Measurements from ENCODE around the gene ZBTB49. TPM values are rescaled to one million over a fixed set of nuclear protein-coding genes. Genes with fewer than 3 reads are reported as not detected.

Gene ZBTB49
- total RNA-seq, 2 experiments from 2014 or later = 5.5 to 6.0 TPM

DNA sequence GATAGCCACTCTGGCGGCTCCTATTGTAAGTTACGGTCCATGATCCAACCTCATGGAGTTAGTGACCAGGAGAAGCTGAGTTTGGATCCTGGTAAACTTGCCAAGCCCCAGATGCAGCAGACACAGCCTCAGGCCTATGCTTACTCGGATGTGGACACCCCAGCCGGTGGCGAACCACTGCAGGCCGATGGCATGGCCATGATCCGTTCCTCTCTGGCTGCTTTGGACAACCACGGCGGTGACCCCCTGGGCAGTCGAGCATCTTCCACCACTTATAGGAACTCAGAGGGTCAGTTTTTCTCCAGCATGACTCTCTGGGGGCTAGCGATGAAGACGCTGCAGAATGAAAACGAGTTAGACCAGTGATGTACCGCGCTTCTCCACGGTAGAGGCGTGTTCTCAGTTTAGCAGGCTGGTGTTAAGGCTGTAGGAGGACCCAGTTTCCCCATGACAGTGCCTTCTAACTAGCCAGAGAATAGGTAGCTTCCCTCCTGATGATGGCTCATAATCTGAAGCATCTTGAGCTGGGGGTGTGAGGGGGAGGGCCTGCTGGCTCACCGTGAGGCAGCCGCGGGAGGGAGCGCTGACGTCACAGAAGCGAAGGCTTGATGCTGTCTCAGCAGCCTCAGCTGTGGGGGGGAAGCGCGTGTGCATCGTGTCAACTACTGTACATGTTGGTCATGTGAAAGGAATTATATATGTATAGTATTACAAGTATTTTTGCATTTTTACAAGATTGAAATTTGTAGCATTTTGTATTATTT, 31.1 kb downstream of the ZBTB49 start:
- ChIA-PET POLR2A (no interaction called here), CTCF (no interaction called here)

DNA sequence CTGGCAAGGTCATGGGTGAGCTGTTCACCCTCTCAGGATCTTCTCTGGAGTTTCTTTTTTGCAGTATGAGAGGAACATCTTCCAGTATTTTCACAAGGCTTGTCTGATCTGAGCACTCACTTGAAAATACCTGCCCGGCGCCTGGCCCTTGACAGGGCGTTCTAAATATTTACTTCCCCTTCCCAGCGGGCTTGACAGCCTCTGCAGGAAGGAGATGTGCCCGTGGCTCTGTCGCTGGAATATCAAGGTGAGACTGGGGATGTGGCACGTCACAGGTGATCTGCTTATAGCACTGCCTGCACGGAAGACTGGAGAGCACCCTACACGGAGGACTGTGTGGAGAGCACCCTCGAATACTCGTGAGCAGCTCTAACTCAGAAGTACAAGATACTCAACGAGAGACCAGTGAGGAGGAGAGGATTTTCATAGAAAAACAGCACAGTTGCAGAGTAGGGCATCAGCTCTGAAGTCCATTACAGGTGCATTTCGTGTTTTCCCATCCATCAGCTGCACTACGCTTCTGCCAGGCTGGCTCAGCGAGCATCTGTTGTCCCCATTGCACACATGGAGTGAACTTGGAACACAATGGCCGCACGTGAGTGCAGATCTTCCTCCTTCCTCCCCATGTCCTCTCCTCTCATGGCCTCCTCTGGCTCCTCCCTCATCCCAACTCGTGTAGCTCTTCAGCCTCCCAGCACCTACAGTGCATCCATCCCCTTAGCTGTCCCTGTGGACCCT, 32.1 kb downstream of the ZBTB49 start:
- ChIA-PET POLR2A (no interaction called here), CTCF (no interaction called here)

DNA sequence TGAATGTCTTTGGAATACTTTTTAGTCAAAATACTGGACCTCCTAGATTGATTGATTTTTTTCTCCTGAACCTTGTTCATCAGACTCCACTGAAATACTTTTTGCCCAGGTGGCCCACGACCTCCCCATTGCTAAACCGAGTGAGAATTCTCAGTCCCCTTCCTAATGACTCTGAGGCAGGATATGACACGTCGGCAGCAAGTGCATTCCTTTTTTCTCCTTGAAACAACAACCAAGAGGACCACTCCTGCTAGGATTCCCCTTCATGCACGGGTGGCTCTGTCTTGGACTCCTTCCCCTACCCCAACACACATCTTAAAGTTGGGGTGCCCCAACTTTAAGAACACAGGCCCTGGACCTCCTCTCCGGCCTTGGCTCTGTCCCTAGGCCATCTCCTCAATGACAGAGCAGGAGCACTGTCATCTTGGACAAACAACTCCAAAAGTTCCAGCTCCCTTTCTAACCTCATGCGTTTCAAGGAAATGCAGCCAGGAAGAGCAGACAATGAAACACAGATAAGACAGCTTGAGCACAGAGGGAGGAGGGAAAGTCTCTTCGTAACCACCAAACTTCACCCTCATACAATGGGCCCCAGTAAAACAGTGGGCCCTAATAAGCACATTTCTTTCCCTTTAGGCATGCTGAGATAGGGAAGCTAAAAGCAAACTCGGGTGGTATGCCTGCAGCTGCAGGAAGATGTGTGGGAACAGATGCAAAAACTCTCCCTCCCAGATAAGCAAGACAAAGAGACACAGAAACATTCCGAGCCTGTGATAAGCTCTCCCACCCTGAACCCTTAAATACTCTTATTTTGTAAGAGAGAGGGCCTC, 33.9 kb downstream of the ZBTB49 start:
- CTCF ChIA-PET = no interaction called here
- POLR2A ChIA-PET = no interaction called here

DNA sequence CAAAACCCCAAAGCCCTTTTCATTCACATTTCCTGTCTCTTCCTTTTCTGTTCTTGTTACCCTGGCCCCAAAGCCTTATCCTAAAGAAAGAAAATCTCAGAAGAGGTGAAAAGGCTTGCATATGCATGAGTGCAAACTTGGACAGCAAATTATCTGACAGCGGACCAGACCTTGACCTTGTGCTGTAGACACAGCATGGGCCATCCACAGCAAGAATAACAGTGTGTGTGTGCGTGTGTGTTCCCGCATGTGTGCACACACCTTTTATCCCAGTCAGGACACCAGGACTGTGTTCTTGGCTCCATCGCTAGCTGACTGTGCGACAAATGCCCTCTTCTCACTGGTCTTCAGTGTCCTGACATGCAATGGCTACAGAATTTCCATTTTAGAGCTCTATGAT, 35.3 kb downstream of the ZBTB49 start:
- CTCF ChIA-PET = no interaction called here
- POLR2A ChIA-PET = no interaction called here

DNA sequence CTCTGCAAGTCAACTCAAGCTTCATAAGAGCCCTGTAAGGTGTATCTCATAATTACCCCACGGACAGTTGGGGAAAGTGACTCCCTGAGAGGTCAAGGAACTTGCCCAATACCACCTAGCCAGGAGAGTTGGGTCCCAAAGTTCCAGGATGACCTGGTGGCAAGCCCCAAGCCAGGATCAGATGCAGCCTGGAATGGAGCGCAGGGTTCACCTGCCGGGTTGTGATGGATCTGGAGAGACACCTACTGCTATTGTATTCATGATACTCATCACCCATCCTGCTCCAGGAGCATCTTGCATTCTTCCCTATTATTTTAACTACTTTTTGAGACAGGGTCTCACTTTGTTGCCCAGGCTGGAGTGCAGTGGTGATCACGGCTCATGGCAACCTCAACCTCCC, 36.1 kb downstream of the ZBTB49 start:
- ChIA-PET CTCF (no interaction called here), POLR2A (no interaction called here)

DNA sequence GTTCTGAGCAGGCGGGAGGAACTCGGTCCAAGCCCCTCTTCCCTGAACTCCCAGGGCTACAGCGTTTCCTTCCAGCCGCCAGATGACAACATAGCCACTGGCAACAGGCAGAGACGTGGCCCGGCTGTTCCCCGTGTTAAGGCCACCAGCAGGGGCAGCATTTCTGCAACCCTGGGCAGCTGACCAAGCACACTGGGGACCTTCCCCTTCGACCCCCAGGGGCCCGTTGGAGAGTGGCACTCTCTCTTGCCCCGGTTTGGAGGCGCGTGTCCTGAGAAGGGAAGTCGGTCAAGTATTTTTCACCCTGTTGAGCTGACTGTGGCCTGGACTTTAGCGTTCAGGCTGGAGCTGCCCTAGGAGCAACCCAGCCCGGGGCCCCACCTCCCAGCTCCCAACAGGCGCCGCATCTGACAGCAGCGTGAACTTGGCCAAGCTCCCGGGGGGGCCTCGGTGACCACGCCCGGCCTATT, 37.6 kb downstream of the ZBTB49 start:
- ChIA-PET CTCF (interaction anchor here (1.4 kb wide), 1 partner anchor 94 kb away, joined by 3 read pairs; no protein-coding TSS in a partner anchor), POLR2A (no interaction called here)

DNA sequence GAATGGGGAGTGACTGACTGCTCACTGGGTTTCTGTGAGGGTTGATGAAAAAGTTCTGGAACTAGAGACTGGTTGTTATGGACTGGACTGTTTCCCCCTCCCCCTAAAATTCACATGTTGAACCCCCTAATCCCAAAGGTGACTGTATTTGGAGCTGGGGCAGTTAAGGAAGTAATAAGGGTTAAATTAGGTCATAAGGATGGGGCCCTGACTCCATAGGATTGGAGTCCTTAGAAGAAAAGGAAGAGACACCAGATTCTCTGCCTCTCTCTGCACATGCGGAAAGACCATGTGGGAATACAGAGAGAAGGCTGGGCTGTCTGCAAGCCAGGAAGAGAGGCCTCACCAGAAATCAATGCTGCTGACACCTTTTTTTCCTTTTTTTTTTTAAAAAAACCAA, 38.2 kb downstream of the ZBTB49 start:
- CTCF ChIA-PET = interaction anchor here (1.4 kb wide), 1 partner anchor 93 kb away, joined by 3 read pairs; no protein-coding TSS in a partner anchor

DNA sequence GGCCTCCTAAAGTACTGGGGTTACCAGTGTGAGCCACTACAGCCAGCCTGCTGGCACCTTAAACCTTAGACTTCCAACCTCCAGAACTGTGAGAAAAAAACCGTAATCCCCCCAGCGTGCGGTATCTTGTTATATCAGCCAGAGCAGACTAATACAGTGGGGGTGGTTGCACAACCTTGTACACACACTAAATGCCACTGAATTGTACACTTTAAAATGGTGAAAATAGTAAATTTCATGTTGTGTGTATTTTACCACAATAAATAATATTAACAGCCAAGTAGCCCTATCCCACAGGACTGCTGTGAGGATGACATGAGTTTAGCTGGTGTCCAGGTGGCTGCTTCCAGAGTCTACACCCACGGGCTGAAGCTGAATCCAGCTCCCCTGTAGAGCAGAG, 38.8 kb downstream of the ZBTB49 start:
- CTCF ChIA-PET = interaction anchor here (1.4 kb wide), 1 partner anchor 93 kb away, joined by 3 read pairs; no protein-coding TSS in a partner anchor
- POLR2A ChIA-PET = no interaction called here

More for the DNA sequence above, 38.2 kb downstream of the ZBTB49 start:
- POLR2A ChIA-PET = no interaction called here

DNA sequence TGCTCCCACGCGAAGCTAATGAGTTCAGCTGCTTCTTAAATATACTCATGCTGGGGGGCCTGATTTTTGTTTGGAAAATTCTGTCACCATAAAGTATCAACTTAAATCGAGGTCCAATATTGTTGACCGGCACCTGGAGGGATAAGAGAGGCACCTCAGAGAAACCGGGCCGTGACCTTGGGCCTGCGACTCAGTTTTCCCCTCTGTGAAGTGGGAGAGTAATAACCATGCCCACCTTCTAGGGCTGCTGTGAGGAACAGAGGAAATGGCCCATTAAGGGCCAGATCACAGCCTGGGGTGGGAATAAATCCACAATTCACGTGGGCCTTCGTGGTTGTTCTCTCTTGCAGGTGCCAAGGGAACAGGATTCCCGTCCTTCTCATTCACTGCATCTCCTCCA, 39.4 kb downstream of the ZBTB49 start:
- CTCF ChIA-PET = no interaction called here
- POLR2A ChIA-PET = no interaction called here

DNA sequence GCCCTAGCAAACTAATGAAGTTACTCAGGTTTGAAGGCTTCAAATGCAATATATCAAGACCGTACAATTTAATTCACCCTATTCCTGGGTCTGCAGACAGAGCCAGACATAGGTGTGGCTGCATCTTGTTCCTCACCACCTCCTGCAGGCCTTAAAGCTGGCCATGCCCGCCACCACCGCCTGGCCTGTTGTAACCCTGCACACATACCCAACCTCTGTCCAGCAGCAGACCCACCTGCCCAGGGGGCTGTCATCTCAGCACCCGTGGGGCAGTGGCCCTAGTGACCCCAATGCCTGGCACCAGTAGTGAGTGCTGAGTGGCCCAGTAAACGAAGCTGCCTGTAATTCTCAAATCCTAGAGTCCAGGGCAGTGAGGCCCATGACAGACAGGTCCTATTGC, 40.7 kb downstream of the ZBTB49 start:
- CTCF ChIA-PET = interaction anchor here (1.2 kb wide), 1 partner anchor 82 kb away, joined by 3 read pairs; the partner anchor contains the start of gene TMEM128
- POLR2A ChIA-PET = no interaction called here

DNA sequence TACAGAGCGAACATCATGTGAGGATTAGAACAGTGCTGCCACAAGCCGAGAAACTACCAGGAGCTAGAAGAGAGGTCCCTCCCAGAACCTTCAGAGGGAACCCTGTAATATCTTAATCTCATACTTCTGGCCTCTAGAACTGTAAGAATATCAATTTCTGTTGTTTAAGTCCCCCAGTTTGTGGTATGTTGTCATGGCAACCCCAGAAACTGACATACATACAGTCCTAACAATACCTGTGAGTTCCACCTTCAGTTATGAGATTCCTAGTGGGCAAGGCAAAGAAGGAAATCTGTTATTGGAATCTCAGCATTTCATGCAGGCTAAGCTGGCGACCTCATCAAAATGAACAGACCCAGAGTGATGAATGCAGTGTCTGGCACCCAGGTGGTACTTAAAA, 42.5 kb downstream of the ZBTB49 start:
- ChIA-PET CTCF (interaction anchor here (1.1 to 1.4 kb wide), 3 partner anchors 30 to 73 kb away, joined by 3 read pairs; no protein-coding TSS in a partner anchor), POLR2A (no interaction called here)

DNA sequence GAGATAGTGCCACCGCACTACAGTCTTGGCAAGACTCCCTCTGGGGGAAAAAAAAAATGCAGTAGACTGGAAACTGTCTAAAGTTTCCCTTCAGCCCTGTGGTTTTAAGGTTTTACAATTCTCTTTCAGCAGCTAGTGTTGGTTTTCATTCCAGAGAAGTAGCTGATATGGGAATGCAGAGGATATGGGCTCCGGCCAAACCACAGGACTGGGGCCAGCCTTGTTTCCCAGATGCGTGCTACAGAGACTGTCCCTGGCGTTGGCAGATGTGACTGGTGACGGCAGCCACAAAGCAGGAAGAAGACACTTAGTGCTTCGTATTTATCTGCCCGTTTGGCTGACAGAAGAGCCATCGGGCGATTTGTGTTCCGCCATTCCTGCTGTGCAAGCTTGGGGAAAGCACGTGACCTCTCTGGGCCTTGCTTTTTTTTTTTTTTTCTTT, 43.2 kb downstream of the ZBTB49 start:
- POLR2A ChIA-PET = no interaction called here

DNA sequence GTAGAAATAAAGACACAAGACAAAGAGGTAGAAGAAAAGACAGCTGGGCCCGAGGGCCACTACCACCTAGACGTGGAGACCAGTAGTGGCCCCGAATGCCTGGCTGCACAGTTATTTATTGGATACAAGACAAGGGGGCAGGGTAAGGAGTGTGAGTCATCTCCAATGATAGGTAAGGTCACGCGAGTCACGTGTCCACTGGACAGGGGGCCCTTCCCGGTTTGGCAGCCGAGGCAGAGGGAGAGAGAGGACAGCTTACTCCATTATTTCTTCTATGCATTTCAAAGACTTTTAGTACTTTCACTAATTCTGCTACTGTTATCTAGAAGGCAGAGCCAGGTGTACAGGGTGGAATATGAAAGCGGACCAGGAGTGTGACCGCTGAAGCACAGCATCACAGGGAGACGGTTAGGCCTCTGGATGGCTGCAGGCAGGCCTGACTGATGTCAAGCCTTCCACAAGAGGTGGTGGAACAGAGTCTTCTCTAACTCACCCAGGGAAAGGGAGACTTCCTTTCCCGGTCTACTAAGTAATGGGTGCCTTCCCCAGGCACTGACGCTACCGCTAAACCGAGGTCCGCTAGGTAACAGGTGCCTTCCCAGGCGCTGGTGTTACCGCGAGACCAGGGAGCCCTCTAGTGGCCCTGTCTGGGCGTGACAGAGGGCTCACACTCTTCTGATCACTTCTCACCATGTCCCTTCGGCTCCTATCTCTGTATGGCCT, 44.9 kb downstream of the ZBTB49 start:
- ChIA-PET CTCF (interaction anchor here (0.8 to 1.3 kb wide), 2 partner anchors 75 to 83 kb away, joined by 3 read pairs; no protein-coding TSS in a partner anchor), POLR2A (no interaction called here)

More for the DNA sequence above, 43.2 kb downstream of the ZBTB49 start:
- CTCF ChIA-PET = interaction anchor here (1.0 to 1.4 kb wide), 5 partner anchors 30 to 73 kb away, joined by 3 to 4 read pairs (median 3); no protein-coding TSS in a partner anchor

DNA sequence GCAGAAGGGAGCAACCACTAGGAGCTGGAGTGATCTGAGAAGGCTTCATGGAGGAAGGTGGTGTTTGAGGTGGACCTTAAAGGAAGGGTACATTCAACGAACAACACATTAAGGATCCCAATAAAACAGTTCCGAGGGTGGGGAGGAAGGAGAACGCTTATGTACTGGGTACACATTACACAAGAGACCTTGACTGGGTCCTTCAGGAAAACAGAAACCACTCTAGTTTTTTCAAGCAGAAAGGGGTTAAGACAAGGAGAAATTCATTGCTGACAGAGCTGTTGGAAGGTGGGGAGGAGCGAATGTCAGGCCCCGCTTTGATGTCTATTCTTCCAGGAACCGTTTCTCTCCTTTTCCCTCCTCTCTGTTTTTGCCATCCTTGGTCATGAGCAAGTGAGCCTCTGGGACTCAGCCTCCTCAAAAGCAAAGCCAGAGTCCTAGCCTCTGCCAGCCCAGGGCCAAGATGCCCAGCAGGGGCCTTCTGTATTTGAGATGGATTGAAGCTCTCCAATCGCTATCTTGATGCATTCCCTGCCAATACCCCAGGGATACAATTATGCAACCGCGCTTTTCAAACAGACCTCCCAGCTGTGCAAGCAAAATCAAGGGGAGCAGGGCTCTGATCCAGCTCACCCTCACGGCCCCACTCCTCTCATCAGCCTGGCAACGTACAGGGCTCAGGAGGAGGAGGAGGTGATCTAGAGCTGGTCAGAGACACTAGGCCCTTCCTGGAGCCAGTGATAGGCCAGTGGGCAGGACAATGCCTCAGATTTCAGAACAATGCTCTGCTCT, 48.4 kb downstream of the ZBTB49 start:
- ChIA-PET CTCF (no interaction called here), POLR2A (no interaction called here)

DNA sequence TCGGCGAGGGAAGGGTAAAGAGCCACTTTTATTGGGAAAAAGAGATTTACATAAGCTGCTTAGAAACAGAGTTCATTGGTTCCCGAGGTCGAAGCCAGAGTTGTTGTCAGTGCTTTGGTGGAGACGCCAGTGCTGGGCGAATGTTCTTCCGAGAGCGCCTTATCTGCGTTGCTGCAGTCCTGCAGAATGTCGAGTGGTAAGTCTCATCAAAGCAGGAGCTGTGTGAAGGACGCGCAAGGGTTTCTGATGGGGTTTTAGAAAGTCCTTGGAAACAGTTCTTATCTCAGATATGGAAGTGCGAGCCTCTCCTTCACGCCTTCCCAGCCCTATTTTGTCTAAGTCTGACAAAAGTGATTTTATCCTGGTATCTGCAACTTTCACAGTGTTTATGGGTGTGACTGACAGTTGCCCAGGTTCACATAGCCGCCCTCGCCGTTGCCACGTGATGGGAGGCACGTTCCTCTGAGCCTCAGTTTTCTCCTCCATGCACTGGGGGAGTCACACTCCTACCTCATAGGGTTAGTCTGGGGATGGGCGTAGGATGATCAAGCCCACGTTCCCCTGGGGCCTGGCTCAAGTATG, 49.5 kb downstream of the ZBTB49 start:
- ChIA-PET POLR2A (no interaction called here), CTCF (no interaction called here)

DNA sequence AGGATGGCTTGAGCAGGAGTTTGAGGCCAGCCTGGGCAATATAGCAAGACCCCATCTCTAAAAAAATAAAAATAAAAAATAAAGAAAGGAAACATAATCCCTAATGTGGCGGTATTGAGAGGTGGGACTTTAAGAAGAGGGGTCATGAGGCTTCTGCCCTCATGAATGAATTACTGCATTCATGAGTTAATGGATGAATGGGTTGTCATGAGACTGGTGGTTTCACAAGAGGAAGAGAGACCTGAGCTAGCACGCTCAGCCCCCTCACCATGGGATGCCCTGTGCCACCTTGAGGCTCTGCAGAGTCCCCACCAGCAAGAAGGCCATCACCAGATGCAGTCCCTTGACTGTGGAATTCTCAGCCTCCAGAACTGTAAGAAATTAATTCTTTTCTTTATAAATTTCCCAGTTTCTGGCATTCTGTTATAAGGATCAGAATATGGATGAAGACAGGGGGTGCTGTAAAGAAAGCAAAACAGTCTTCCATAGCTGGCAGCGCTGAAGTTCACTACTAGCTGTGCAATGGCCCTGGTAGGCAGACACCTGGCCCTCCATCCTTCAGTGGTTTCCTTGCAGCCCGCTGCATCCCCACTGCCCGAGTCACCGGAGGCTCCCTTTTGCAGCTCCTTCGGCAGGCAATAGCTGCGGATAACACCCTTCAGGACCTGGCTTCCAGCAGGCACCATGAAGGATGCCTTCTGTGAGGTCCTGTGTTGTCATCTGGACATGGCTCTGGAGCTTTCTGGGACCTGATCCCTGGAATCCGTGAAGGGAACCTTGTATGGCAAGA, 52.0 kb downstream of the ZBTB49 start:
- ChIA-PET CTCF (no interaction called here), POLR2A (interaction anchor here (0.5 kb wide), 1 partner anchor 37 kb away, joined by 3 read pairs; no protein-coding TSS in a partner anchor)

DNA sequence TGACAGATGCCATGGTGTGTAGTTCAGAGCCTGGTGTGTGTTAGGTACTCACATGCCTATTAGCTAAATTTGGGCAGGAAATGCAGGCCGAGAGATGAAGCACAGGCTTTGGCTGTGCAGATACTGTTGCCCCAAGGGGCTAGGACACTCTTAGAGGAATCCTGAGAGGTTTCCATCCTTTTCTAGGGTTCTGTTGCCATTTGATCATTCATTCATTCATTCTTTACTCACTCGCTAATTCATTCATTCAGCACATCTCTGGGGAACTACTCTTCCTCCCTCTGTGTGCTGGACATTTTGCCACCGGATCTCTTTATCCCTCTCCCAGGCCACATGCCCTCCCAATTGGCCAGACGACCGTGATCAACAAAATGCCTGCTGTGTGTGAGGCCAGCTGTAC, 53.0 kb downstream of the ZBTB49 start:
- POLR2A ChIA-PET = interaction anchor here (0.5 kb wide), 1 partner anchor 36 kb away, joined by 3 read pairs; no protein-coding TSS in a partner anchor
- CTCF ChIA-PET = no interaction called here
